ENCODE measurements around the gene FAM107B.
"Not testable (repeated sequence)": the region's sequence is repeated elsewhere in the genome, so short reads cannot be mapped to it uniquely, and the experiment has no call there.

FAM107B gene

GRCh38 chr10:14728346-14728745, 46.4 kb downstream of the FAM107B start:
- DNase-seq = no peak

DNA sequence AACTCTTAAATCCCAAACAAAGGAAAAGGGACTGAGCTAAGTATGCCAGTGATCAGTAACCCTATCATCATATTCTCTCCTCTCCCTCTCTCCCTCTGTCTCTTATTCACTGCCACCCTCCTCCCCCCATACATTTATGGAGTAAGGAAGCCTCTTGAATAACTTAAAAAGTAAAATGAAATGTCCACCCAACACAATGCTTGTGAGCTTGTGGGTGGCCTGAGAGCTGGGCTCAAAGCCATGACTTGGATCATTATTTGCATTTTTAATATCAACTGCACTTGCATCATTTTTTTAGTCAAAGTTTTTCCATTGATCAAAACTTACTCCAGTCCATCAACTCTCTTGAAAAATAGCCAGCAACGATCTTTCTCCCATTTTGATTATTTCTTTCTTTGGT, 46.8 kb downstream of the FAM107B start:
- no peak for DNase-seq

DNA sequence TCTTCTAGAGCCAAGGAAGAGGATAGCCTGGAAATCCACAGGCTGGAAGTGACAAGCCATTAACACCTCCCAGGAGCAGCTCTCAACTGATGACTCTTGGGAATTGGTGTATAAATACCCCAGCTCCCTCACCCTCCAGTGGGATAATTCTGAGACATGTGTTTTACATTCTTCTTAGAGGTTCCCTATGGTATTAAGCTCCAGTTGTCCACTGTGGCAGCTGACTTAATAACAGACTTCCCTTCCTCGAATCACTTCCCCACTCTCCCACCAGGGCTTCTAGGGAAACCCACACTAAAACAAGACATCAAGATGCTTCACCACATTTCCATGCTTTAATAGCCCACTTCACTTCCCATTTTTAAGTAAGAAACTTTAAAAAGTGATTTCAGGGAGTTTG, 47.2 kb downstream of the FAM107B start:
- no peak for DNase-seq

- DNase-seq = no peak
Observed at GRCh38 chr10:14724931-14725330, 49.8 kb downstream of the FAM107B start.

DNA sequence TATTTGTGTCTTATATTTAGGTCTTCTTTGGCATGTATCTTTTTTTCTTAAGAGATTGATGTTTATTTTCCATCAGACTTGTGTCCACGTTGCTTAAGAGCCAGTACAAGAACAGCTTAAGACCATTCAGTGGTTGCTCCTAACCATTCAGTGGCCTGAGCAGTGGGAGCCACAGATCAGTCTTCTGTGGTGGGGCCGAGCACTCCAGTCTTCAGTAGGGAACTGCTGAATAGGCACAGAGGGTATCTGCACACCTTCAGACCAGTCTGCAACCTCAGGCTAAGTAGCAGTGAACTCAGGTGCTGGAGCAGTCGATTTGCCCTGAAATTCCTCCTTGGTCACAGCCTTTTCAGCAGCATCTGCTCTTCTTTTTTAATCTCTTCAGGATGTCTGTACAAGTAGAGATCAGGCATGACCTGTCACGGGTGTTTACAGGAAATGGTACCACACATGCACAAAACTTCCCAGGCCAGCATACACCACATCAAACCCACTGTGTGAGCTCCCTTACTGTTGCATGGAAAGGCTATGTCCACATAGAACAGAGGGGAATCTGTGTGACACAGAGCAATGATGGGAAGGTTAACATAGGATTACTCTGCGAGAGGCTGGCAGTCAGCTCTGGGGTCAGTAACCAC, 51.5 kb downstream of the FAM107B start:
- no peak for DNase-seq

GRCh38 chr10:14717552-14717951, 57.1 kb downstream of the FAM107B start:
- DNase-seq = no peak

GRCh38 chr10:14712991-14713424, 61.7 kb downstream of the FAM107B start:
- no peak for DNase-seq

- not testable (repeated sequence) for DNase-seq
Observed at GRCh38 chr10:14709344-14709743, 65.4 kb downstream of the FAM107B start.

DNA sequence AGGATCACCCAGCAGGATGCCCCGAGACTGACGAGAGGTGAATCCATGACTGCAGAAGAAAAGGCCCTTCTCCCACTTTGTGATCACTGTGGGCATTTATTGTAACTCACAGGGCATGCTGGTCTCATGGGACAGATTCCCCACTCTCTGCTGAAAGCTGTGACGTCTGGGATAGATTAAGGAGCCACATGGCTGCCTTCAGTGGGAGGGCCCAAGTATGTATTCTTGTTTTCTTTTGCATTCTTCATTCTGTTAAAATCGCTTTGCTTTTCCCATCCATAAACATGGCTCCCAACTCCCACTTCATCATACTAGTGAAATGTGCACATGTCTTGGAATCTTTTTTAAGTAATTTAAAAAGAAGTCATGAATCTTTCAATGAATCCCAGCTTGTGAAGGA, 67.2 kb downstream of the FAM107B start:
- no peak for DNase-seq

DNA sequence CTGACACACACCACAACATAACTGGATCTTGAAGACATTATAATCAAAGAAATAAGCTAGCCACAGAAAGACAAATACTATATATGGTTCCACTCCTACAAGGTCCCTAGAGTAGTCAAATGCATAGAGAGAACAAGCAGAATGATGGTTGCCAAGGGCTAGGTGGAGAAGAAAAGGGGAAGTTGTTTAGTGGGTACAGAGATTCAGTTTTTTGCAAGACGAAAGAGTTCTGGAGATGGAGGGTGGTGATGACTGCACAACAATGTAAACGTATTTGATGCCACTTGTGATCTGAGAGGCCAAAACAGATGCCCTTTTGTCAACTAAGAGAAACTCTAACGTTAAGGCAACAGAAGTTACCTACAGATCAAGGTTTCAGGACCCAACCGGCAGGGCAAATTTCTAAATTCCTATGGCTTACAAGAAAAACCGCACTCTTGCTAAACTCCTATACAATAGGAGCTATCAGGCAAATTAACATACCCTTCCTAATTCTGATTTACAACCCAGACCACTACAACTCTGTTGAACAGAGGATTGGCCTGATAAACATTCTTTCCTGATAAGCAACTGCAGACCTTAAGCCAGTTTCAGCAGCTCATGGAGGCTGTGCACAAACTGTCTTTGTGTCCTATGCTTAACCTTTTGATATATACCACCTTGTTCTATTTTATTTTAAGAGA, 69.0 kb downstream of the FAM107B start:
- no peak for DNase-seq

GRCh38 chr10:14703631-14704001, 71.1 kb downstream of the FAM107B start:
- no peak for DNase-seq

GRCh38 chr10:14701466-14701865, 73.2 kb downstream of the FAM107B start:
- no peak for DNase-seq

DNA sequence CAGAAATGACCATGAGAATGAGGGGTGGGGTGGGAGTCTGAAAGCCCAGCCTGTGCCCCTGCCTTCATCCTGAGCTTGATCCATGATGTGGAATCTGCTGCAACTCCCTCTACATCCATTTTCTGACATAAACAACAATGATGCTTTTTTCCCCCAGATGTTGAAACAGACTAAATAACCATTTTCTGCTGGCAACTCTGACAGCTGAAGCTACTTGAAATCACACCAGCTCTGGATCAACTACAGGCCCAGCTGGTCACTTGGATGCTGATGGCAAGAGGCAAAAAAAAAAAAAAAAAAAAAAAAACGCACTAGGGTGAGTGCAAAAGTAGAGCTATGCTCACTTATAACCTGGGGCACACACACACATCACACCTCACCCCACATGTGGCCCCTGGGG, 74.2 kb downstream of the FAM107B start:
- DNase-seq = no peak

- no peak for DNase-seq
Observed at GRCh38 chr10:14699482-14699881, 75.2 kb downstream of the FAM107B start.

DNA sequence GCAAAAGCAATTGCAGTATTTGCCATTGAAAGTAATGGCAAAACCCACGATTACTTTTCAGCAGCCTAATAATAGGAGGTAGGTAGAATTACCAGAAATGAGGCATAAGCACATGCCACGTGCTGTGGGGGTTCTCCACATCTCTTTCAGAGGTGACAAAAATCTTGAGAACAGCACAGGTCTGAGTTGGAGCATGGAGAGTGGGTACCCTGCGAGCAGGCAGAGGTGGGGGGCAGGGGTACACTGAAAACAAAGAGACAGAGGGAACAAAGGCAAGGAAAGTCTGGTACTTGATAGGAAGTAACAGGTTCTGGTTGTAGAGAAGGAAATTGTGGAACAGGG, 75.9 kb downstream of the FAM107B start:
- no peak for DNase-seq

- DNase-seq = no peak
Observed at GRCh38 chr10:14698111-14698828, 76.4 kb downstream of the FAM107B start.

DNA sequence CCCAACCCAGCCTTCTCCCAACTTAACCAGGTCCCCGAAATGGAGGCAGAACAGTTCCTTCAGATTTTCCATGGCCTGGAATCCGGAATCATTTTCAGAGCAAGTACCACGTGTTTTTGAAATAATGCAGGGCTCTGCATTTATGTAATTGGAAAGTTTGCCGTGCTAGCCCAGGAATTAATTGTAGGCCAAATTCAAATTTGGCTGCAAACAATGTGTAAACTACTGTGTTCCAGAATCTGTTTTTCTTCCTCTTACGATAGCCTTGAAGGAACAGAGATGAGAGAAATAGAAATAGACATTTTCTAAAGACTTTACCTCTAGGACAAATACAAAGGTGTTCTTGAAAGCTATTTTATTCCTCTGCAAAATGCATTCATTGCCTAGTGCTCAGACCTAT, 77.4 kb downstream of the FAM107B start:
- DNase-seq = no peak

- no peak for DNase-seq
Observed at GRCh38 chr10:14696821-14697220, 77.9 kb downstream of the FAM107B start.

GRCh38 chr10:14695847-14696480, 78.7 kb downstream of the FAM107B start:
- no peak for DNase-seq

DNA sequence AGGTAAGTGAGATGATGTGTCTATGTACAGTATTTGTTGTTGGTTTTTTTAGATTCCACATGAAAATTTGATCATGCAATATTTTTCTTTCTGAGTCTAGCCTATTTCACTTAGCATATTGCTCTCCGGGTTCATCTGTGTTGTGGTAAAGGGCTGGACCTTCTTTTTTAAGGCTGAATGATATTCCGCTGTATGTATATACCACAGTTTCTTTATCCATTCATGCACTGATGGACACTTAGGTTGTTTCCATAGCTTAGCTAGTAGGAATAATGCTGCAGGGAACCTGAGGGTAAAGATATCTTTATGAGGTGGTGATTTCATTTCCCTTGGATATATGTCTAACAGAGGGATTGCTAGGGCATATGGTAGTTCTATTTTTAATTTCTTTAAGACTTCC, 80.8 kb downstream of the FAM107B start:
- DNase-seq = no peak

DNA sequence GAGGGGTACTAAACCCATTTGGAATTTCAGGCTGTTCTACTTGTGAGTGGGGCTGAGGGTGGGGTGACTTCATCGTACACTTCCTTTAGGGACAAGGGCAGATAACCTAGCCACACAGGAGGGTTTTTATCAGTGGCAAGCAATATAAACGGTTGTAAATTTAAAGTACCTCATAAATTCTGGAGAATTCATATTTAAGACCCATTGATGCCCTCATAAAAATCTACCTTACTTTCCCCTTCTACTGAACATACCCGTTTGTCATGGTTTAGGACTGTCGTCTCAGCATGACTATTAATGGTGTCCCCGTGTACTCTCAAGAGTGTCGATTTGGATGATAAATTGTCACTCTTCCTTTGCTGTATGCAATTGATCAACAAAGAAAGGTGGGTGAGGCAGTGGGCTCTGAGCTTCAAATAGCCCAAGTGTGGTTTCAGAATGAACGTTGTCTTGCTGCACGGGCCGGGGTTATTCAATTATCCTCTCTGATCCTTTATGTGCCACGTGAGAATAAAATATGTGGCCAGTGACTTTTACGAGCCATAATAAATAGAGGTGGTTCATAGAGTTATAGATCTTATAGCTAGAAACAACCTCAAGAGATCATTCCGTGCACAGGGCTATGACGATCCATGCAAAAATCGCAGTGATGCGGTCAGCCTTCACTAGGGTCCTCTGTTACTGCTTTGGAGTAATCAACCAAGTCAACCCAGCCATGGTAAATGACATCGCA, 82.2 kb downstream of the FAM107B start:
- no peak for DNase-seq

- DNase-seq = no peak
Observed at GRCh38 chr10:14691359-14691758, 83.3 kb downstream of the FAM107B start.

DNA sequence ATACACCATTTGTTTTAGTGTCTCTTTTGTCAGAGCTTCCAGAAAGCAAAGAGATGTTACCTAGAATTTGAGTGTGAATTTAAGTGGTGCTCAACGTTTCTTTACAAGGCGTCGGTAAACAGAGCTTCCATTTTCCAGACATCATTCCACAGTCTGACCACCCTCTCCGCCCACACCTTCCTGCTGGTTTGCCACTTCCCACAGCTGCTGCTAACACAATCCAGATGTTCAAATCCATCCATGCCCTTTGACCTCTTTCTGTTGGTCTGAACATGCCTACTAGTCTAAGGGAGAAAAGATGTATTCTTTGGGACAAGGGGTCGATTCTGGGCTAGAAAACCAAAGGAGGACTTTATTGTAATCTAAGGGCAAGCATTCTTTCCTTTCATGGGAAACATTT, 86.1 kb downstream of the FAM107B start:
- DNase-seq = no peak

All from NCI-H774 (cell line).